HCT116 (cell line): ENCODE data around the gene NT5C2.

ENCODE experiments used
- CTCF ChIP-seq, 3 experiments: fragments of 200-600 bp in 1 of 3; sonication (generic) in 1 of 3; IDR thresholded peaks in 2 of 3; conservative IDR thresholded peaks in 1 of 3; 2 replicates each; pipeline ENCODE4 v1.5.1; 2012 to 2017; ENCODE audit warnings: low read depth in 2 of 3, low read length in 2 of 3, antibody characterized with exemption in 1 of 3, borderline replicate concordance in 1 of 3, control low read depth in 1 of 3, mild to moderate bottlenecking in 1 of 3, mixed read lengths in 1 of 3, mixed run types in 1 of 3, moderate library complexity in 1 of 3; ENCODE audit not compliant: insufficient read depth in 1 of 3
- EZH2 ChIP-seq: fragments of 200-600 bp; sonication (generic); IDR thresholded peaks from 2 replicates; pipeline ENCODE4 v1.6.1; 2017; ENCODE audit warnings: antibody characterized with exemption, mixed run types
- EZH2phosphoT487 ChIP-seq: fragments of 200-600 bp; IDR thresholded peaks from 2 replicates; pipeline ENCODE4 v1.6.1; 2018; ENCODE audit warnings: antibody characterized with exemption, borderline replicate concordance
- POLR2A ChIP-seq: IDR thresholded peaks from 2 replicates; pipeline ENCODE4 v1.7.0; 2011; ENCODE audit warnings: borderline replicate concordance; ENCODE audit not compliant: insufficient read depth, insufficient read length; ENCODE audit errors: extremely low read depth
- POLR2AphosphoS5 ChIP-seq: IDR thresholded peaks from 2 replicates; pipeline ENCODE4 v1.6.1; 2011; ENCODE audit warnings: mild to moderate bottlenecking, low read depth, low read length, moderate library complexity
- REST ChIP-seq: IDR thresholded peaks from 2 replicates; pipeline ENCODE4 v1.6.1; 2012; ENCODE audit warnings: low read depth
- TCF7L2 ChIP-seq: IDR thresholded peaks from 2 replicates; pipeline ENCODE4 v1.7.0; 2011; ENCODE audit warnings: borderline replicate concordance, inconsistent platforms; ENCODE audit not compliant: insufficient read depth, insufficient read length; ENCODE audit errors: extremely low read depth
- YY1 ChIP-seq: IDR thresholded peaks from 2 replicates; pipeline ENCODE4 v1.6.1; 2011; ENCODE audit warnings: low read length, low read depth, moderate library complexity, mild to moderate bottlenecking; ENCODE audit not compliant: insufficient replicate concordance; ENCODE audit errors: extremely low read depth

- no peak for TF ChIP-seq REST
- no peak for TF ChIP-seq CTCF (IDR thresholded peaks at IDR 0.05 in 2 of 3, conservative IDR thresholded peaks at IDR 0.05 in 1 of 3; ENCODE audit: borderline replicate concordance in 1 of 3, insufficient read depth in 1 of 3, low read depth in 2 of 3, low read length in 2 of 3)
- no peak for TF ChIP-seq POLR2AphosphoS5
- TF ChIP-seq POLR2A, result no peak
- TF ChIP-seq EZH2phosphoT487, result no peak
- TF ChIP-seq YY1, result no peak
- no peak for TF ChIP-seq TCF7L2
- TF ChIP-seq EZH2, result no peak
Measured at GRCh38 chr10:103077020-103077419, 116.1 kb downstream of the NT5C2 start.
